SU-DHL-6 (cell line): ENCODE measurements around the gene BCL2L14.

Experiments
- H2AFZ ChIP-seq: fragments of 200-600 bp; sonication (generic); 2 replicates; pipeline ENCODE4 v1.6.1; 2014; ENCODE audit warnings: low read depth, mild to moderate bottlenecking, moderate library complexity, mixed read lengths, antibody characterized with exemption, low read length; ENCODE audit not compliant: severe bottlenecking
- H3F3A ChIP-seq: fragments of 200-600 bp; shearing (Covaris generic); 2 replicates; pipeline ENCODE4 v1.6.0; 2016; ENCODE audit warnings: antibody characterized with exemption, mild to moderate bottlenecking; ENCODE audit not compliant: insufficient read depth
- H3K27ac ChIP-seq: fragments of 200-600 bp; sonication (generic); 2 replicates; pipeline ENCODE4 v1.5.1; 2016; ENCODE audit warnings: low read depth, mild to moderate bottlenecking, low read length, moderate library complexity, mixed read lengths
- H3K27me3 ChIP-seq: fragments of 200-600 bp; sonication (generic), shearing (Covaris generic); 2 replicates; pipeline ENCODE4 v1.6.0; 2014; ENCODE audit warnings: mild to moderate bottlenecking, low read length
- H3K36me3 ChIP-seq: fragments of 200-600 bp; sonication (generic); 2 replicates; pipeline ENCODE4 v1.6.1; 2014; ENCODE audit warnings: mild to moderate bottlenecking, low read length, mixed read lengths
- H3K4me2 ChIP-seq: fragments of 300-600, 200-600 bp; shearing (Covaris generic), sonication (generic); 2 replicates; pipeline ENCODE4 v1.6.0; 2014; ENCODE audit warnings: low read length, low read depth, mild to moderate bottlenecking; ENCODE audit not compliant: poor library complexity, severe bottlenecking
- H3K4me3 ChIP-seq: fragments of 200-600 bp; sonication (generic); 2 replicates; pipeline ENCODE4 v1.5.1; 2014; ENCODE audit warnings: antibody characterized with exemption, low read length, mild to moderate bottlenecking, mixed read lengths; ENCODE audit not compliant: insufficient read depth, poor library complexity, severe bottlenecking
- H3K79me2 ChIP-seq: fragments of 200-600 bp; sonication (generic); 2 replicates; pipeline ENCODE4 v1.6.1; 2014; ENCODE audit warnings: mild to moderate bottlenecking, low read length, moderate library complexity; ENCODE audit not compliant: insufficient read depth
- H3K9ac ChIP-seq: fragments of 200-600 bp; sonication (generic); 2 replicates; pipeline ENCODE4 v1.7.0; 2014; ENCODE audit warnings: mild to moderate bottlenecking, low read length
- H3K9me2 ChIP-seq: fragments of 200-600 bp; sonication (generic); replicated peaks from 2 replicates; pipeline ENCODE4 v1.6.1; 2014; ENCODE audit warnings: low read length; ENCODE audit not compliant: insufficient read depth
- H3K9me3 ChIP-seq: fragments of 200-600 bp; sonication (generic); 2 replicates; pipeline ENCODE4 v1.6.1; 2014; ENCODE audit warnings: low read length, mixed read lengths; ENCODE audit not compliant: insufficient read depth
- H4K20me1 ChIP-seq: fragments of 200-600 bp; sonication (generic); 2 replicates; pipeline ENCODE4 v1.6.1; 2014; ENCODE audit warnings: low read depth, mild to moderate bottlenecking, antibody characterized with exemption, low read length, moderate library complexity, mixed read lengths
- CTCF ChIP-seq: fragments of 200-600 bp; sonication (generic); IDR thresholded peaks from one replicate; pipeline ENCODE4 v1.5.1; 2017; ENCODE audit warnings: antibody characterized with exemption, mild to moderate bottlenecking, low read length, moderate library complexity; ENCODE audit not compliant: insufficient read depth, poor library complexity, severe bottlenecking
- EZH2phosphoT487 ChIP-seq: fragments of 200-600 bp; sonication (generic), shearing (Covaris generic); conservative IDR thresholded peaks from 2 replicates; pipeline ENCODE4 v1.6.1; 2018; ENCODE audit warnings: mild to moderate bottlenecking, antibody characterized with exemption, low read length, moderate library complexity, mixed read lengths

The BCL2L14 gene

GRCh38 chr12:12054993-12055392 is 15.7 kb upstream of the BCL2L14 start:
- Histone ChIP-seq H3K27me3 (no peaks in the 10 kb centered on the region), H3K9me3 (no peaks in the 10 kb centered on the region), H3K4me3 (no peak overlapping the region), H3K27ac (no peak overlapping the region), H3K79me2 (no peaks in the 10 kb centered on the region), H3K4me2 (no peak overlapping the region), H3K9me2 (no peaks in the 10 kb centered on the region), H2AFZ (no peak overlapping the region), H3K9ac (no peak overlapping the region), H3K36me3 (no peaks in the 10 kb centered on the region), H3F3A (no peaks in the 10 kb centered on the region), H4K20me1 (no peaks in the 10 kb centered on the region)
- no peak for TF ChIP-seq CTCF
- no peak for TF ChIP-seq EZH2phosphoT487

- no peaks in the 10 kb centered on the region for H3K79me2 ChIP-seq
- H4K20me1 ChIP-seq, result no peaks in the 10 kb centered on the region
- H3K9ac ChIP-seq, result no peak overlapping the region
- H3K9me2 ChIP-seq, result no peaks in the 10 kb centered on the region
- H3K36me3 ChIP-seq, result no peaks in the 10 kb centered on the region
- no peak overlapping the region for H3K4me3 ChIP-seq
- no peaks in the 10 kb centered on the region for H3F3A ChIP-seq
- H2AFZ ChIP-seq, result no peak overlapping the region
- no peak overlapping the region for H3K27ac ChIP-seq
- H3K27me3 ChIP-seq, result no peaks in the 10 kb centered on the region
- H3K9me3 ChIP-seq, result no peaks in the 10 kb centered on the region
- TF ChIP-seq EZH2phosphoT487, result no peak
- no peak for TF ChIP-seq CTCF
- no peak overlapping the region for H3K4me2 ChIP-seq
These were observed 13.8 kb upstream of the BCL2L14 start for GRCh38 chr12:12056951-12057350.

GRCh38 chr12:12064596-12064995 is 6.1 kb upstream of the BCL2L14 start:
- H3K36me3 ChIP-seq, result no peaks in the 10 kb centered on the region
- no peaks in the 10 kb centered on the region for H3F3A ChIP-seq
- H3K9ac ChIP-seq, result no peak overlapping the region
- no peak for TF ChIP-seq CTCF
- no peak for TF ChIP-seq EZH2phosphoT487
- H3K27ac ChIP-seq, result no peak overlapping the region
- H3K79me2 ChIP-seq, result no peaks in the 10 kb centered on the region
- no peaks in the 10 kb centered on the region for H3K27me3 ChIP-seq
- H3K9me2 ChIP-seq, result no peaks in the 10 kb centered on the region
- H2AFZ ChIP-seq, result no peak overlapping the region
- no peak overlapping the region for H3K4me2 ChIP-seq
- no peak overlapping the region for H3K4me3 ChIP-seq
- no peaks in the 10 kb centered on the region for H4K20me1 ChIP-seq
- no peaks in the 10 kb centered on the region for H3K9me3 ChIP-seq
